ENCODE results near the gene DDX49.

DNA sequence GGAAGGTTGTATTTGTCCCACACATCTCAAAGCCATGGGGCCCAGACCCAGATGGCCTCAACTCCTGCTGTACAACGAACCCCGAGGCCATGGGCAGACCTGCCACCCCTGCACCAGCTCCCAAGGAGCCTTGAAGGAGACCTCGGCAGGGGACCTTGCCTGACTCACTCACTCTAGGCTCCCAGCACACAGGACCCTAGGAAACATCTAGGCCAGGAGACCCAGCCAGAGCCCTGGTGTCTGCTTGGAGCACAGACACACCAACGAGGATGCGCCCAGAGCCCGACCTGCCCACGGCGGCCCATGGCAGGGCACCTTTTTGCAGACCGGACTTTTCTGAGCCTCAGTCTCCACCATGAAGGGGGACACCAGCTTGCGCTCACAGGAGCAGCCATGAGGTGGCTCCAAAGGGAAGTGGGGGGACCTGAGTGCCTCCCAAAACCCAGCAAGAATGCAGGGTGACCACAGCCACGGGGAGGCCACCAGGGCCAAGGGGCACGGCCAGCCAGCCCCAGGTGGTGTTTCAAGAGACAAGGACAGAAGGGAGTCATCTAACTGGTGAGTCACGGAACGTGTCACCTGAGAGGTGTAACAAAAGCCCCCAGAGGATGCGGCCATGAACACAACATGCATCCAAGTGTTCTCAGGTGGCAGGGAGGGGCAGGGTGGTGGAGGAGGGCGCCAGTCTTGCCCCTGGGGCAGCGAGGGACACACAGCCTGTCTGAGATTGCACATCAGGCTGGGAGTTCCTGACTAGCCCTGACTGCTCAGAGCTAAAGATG, 18.6 kb upstream of the DDX49 start:
- TF ChIP-seq EZH2phosphoT487 (IDR thresholded peaks at IDR 0.05; ENCODE audit: insufficient read depth, low read depth), result no peak
- no peak for TF ChIP-seq EZH2 (IDR thresholded peaks at IDR 0.05; ENCODE audit: insufficient read depth, poor library complexity, severe bottlenecking)

Data from GM23248 (cell line).